ENCODE measurements around the gene EIF4EBP2.

DNA sequence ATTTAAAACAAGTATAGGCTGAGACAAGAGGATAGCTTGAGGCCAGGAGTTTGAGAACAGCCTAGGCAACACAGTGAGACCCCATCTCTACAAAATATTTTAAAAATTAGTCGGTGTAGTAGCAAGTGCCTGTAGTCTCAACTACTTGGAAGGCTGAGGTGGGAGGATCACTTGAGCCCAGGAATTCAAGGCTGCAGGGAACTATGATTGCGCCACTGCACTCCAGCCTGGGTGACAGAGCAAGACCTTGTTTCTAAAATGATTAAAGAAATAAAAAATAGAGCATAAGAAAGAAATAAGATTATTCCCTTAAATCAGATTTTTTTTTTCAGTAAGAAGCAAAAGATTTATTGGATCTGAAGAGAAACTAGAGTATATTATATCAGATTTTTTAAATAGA, 33.2 kb upstream of the EIF4EBP2 start:
- TF ChIP-seq, protein P1, sequence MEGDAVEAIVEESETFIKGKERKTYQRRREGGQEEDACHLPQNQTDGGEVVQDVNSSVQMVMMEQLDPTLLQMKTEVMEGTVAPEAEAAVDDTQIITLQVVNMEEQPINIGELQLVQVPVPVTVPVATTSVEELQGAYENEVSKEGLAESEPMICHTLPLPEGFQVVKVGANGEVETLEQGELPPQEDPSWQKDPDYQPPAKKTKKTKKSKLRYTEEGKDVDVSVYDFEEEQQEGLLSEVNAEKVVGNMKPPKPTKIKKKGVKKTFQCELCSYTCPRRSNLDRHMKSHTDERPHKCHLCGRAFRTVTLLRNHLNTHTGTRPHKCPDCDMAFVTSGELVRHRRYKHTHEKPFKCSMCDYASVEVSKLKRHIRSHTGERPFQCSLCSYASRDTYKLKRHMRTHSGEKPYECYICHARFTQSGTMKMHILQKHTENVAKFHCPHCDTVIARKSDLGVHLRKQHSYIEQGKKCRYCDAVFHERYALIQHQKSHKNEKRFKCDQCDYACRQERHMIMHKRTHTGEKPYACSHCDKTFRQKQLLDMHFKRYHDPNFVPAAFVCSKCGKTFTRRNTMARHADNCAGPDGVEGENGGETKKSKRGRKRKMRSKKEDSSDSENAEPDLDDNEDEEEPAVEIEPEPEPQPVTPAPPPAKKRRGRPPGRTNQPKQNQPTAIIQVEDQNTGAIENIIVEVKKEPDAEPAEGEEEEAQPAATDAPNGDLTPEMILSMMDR (IDR thresholded peaks at IDR 0.05), result no peak
- TF ChIP-seq EP300 (IDR thresholded peaks at IDR 0.05), result no peak
